Measurements from ENCODE around the gene ZNF777.
"Not testable (repeated sequence)": the region's sequence is repeated elsewhere in the genome, so short reads cannot be mapped to it uniquely, and the experiment has no call there.

The ZNF777 gene

DNA sequence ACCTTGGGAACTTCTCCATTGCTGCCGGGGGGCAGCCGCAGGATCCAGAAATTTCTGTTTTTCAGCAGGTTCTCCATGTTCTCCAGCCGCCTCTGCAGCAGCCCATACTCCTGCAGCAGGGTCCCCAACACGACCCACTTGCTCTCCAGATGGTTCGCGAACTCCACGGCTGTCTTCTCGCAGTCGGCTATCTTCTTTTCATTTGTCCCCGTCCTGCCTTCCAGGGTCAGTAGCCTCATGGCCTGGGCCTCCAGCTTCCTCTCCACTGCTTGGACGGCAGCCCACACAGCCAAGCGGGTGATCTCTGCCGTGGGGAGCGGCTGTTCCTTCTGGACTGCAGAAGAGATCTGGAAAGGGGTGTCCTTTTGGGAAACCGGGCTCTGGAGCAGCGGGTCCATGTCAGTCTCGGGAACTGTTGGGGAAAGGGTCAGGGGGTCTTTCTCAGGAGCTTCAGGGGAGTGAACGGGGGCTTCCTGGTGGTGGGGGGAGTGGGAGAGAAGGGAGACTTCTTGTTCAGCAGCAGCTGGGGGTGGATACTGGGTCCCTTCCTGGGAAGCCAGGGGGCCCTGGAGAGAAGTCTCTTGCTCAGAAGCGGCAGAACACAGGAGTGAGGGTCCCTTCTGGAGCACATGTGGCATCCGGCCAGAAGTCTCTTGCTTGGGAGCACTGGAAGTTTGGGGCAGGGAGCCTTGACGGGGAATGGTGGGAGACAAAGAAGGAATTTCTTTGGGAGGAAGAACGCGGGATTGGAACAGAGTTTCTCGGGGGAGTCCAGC, 5.5 kb downstream of the ZNF777 start:
- TF ChIP-seq, protein P1, sequence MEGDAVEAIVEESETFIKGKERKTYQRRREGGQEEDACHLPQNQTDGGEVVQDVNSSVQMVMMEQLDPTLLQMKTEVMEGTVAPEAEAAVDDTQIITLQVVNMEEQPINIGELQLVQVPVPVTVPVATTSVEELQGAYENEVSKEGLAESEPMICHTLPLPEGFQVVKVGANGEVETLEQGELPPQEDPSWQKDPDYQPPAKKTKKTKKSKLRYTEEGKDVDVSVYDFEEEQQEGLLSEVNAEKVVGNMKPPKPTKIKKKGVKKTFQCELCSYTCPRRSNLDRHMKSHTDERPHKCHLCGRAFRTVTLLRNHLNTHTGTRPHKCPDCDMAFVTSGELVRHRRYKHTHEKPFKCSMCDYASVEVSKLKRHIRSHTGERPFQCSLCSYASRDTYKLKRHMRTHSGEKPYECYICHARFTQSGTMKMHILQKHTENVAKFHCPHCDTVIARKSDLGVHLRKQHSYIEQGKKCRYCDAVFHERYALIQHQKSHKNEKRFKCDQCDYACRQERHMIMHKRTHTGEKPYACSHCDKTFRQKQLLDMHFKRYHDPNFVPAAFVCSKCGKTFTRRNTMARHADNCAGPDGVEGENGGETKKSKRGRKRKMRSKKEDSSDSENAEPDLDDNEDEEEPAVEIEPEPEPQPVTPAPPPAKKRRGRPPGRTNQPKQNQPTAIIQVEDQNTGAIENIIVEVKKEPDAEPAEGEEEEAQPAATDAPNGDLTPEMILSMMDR (IDR thresholded peaks at IDR 0.05; ENCODE audit: low read depth, low read length, missing control alignments), result no peak
- no peak for DNase-seq (ENCODE audit: low read depth)
- in situ Hi-C loops (cut with HindIII; ENCODE audit: low sequenced_read_pairs), result no loop called here
- H3K4me3 ChIP-seq (ENCODE audit: low read depth, low read length), result no peak overlapping the region

DNA sequence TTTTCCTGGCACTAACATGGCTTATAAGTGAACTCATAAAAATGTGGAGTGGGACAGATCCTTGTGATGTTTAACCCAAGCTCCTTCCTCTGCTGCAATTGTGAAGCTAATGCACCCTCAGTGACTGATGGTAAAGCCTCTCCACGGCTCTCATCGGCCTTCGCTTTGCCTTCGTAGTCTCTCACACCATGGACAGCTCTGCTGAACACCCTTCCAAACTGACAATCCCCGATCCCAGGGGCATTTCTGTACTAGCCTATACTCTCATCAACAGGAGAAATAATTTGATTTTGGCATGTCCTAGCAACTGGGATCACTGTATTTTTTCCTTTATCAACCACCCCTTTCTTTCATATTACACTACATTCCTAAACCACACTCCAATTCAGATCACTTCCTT, 6.1 kb downstream of the ZNF777 start:
- no peak for DNase-seq (ENCODE audit: low read depth)
- in situ Hi-C loops (cut with HindIII; ENCODE audit: low sequenced_read_pairs), result no loop called here
- no peak overlapping the region for H3K4me3 ChIP-seq (ENCODE audit: low read depth, low read length)
- TF ChIP-seq, protein P1 (IDR thresholded peaks at IDR 0.05; ENCODE audit: low read depth, low read length, missing control alignments), result no peak

DNA sequence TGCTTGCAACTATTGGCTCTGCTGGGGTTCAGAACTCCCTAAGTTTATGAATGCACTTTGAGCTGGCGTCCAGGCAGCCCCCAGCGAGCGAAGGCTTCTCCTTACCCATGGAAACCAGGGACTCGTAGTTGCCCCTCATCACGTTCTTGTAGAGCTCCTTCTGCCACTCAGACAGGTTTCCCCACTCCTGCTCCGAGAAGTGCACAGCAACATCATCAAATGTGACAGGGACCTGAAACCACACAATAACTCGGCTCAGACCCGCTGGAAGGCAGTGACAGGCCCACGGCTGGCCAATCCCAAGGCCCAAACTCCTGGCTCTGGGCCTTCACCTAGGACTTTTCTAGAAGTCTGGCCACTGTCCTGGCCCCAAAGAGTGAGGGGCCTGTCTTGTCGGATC, 6.9 kb downstream of the ZNF777 start:
- TF ChIP-seq, protein P1 (IDR thresholded peaks at IDR 0.05; ENCODE audit: low read depth, low read length, missing control alignments), result no peak
- in situ Hi-C loops (cut with HindIII; ENCODE audit: low sequenced_read_pairs), result no loop called here
- H3K4me3 ChIP-seq (ENCODE audit: low read depth, low read length), result no peak overlapping the region
- DNase-seq (ENCODE audit: low read depth), result no peak

DNA sequence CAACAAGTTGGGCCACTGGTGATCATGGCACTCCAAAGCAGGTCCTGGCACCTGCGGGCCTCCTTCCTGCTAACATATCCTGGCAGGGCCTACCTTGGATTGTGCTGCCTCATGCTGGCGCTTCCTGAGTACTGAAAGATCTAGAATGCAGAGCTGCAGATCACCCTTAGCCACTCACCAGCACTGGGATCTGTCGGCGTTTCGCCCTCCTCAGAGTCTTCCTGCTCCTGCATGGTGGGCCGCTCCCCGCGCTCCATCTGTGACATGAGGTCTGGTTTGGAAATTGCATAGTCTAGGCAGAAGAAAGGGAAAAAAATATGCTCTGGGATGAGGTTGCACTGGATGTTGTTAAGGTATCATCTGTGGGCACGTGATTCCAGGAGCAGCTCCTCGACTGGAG, 10.0 kb downstream of the ZNF777 start:
- in situ Hi-C loops (cut with HindIII; ENCODE audit: low sequenced_read_pairs), result no loop called here
- DNase-seq (ENCODE audit: low read depth), result no peak
- no peak overlapping the region for H3K4me3 ChIP-seq (ENCODE audit: low read depth, low read length)
- TF ChIP-seq, protein P1 (IDR thresholded peaks at IDR 0.05; ENCODE audit: low read depth, low read length, missing control alignments), result no peak

DNA sequence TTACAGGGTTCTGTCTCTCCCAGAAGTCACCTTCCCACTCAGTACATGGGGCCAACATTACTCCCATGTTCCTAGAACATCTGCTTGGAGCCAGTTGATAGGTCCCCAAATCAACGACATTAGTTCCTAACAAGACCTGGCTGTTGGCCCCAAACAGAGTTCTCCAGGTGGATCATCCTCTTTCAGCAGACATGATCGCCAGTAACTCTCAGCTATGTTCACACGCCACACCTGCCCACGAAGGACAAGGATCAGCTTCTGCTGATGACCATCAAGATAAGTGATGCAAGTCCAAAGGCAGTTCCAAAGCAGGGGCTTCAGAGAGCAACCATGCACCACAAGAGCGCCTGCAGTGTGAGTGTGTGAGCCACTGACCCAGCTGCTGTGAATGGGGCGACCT, 11.0 kb downstream of the ZNF777 start:
- TF ChIP-seq, protein P1 (IDR thresholded peaks at IDR 0.05; ENCODE audit: low read depth, low read length, missing control alignments), result no peak
- in situ Hi-C loops (cut with HindIII; ENCODE audit: low sequenced_read_pairs), result no loop called here

DNA sequence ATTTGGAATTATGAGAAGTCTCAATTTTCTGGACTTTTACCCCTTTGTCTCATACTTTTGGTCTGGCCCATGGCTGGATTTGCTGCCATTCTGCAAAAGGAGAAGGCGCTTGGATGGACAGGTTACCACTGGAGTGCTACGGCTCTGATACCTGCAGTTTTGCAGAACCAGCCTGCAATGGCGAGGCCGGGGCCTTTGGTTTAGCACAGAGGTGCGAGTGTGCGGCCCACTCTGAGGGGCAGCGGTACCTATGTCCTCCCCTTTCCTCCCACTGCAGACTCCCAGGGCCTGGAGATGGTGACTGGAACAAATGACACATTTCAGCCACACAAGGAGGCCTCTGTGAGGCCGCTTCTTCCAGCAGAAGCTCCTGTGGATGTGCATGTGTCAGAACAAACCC, 11.9 kb downstream of the ZNF777 start:
- no peak overlapping the region for H3K4me3 ChIP-seq (ENCODE audit: low read depth, low read length)
- DNase-seq (ENCODE audit: low read depth), result no peak
- in situ Hi-C loops (cut with HindIII; ENCODE audit: low sequenced_read_pairs), result no loop called here
- TF ChIP-seq, protein P1 (IDR thresholded peaks at IDR 0.05; ENCODE audit: low read depth, low read length, missing control alignments), result no peak

More for the DNA sequence above, 11.0 kb downstream of the ZNF777 start:
- no peak overlapping the region for H3K4me3 ChIP-seq (ENCODE audit: low read depth, low read length)
- DNase-seq (ENCODE audit: low read depth), result no peak

DNA sequence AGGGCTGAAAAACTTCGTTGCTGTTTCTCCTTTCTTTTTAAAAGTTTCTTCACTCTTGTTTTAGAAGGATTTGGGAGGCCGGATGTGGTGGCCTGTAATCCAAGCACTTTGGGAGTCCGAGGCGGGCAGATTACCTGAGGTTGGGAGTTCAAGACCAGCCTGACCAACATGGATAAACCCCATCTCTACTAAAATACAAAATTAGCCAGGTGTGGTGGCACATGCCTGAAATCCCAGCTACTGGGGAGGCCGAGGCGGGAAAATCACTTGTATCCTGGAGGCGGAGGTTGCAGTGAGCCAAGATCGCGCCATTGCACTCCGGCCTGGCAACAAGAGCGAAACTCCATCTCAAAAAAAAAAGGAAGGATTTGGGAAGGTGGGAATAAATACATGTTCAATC, 14.8 kb downstream of the ZNF777 start:
- in situ Hi-C loops (cut with HindIII; ENCODE audit: low sequenced_read_pairs); DNase-seq (ENCODE audit: low read depth); H3K4me3 ChIP-seq (ENCODE audit: low read depth, low read length): not testable (repeated sequence)
